A549 (cell line): ENCODE measurements around the gene ZNF560. TPM values are rescaled to one million over a fixed set of nuclear protein-coding genes. Genes with fewer than 3 reads are reported as not detected.
"Not testable (repeated sequence)": the region's sequence is repeated elsewhere in the genome, so short reads cannot be mapped to it uniquely, and the experiment has no call there.

Source experiments
- ATAC-seq, 2 experiments: fragments of 200-7000 bp in 1 of 2; fragments of >200 bp in 1 of 2; cut with Nextera tagmentation in 1 of 2; cut with Tn5 transposase in 1 of 2; 3 replicates each; pipeline versions ENCODE4 v1.8.0 to v1.9.1; 2018 to 2020; ENCODE audit warnings: mild to moderate bottlenecking in 1 of 2, moderate library complexity in 1 of 2
- CTCF ChIA-PET: fragments of 300-600 bp; sonication (Branson Sonifier 250); formaldehyde crosslinking; extraction: SDS; loops from one replicate; lab custom pipeline; 2021; ENCODE audit warnings: antibody characterized with exemption, inconsistent platforms; lab: Yijun Ruan, JAX
- POLR2A ChIA-PET: fragments of 350-600 bp; formaldehyde crosslinking; extraction: SDS; loops from one replicate; lab custom pipeline; 2021; ENCODE audit warnings: antibody characterized with exemption, inconsistent platforms; lab: Yijun Ruan, JAX
- DNase-seq, 2 experiments: peaks; one replicate each; pipeline versions ENCODE4 v3.0.0 to v3.0.0-alpha.2; 2011 to 2016; ENCODE audit warnings: low read depth in 1 of 2, low spot score in 1 of 2
- FAIRE-seq: peaks from 2 replicates; lab custom pipeline; 2011; peaks lifted over from hg19 to GRCh38; lab: Jason Lieb, UNC
- H3K27ac ChIP-seq, 2 experiments: fragments of >200 bp; sonication (Bioruptor Twin); formaldehyde crosslinking; 3 replicates each; pipeline ENCODE4 v1.5.1; 2016 to 2017
- H3K4me1 ChIP-seq: fragments of >200 bp; sonication (Bioruptor Twin); formaldehyde crosslinking; 3 replicates; pipeline ENCODE4 v1.6.1; 2016
- H3K4me2 ChIP-seq: fragments of >200 bp; sonication (Bioruptor Twin); formaldehyde crosslinking; 3 replicates; pipeline ENCODE4 v1.6.1; 2016
- H3K4me3 ChIP-seq: fragments of >200 bp; sonication (Bioruptor Twin); formaldehyde crosslinking; 3 replicates; pipeline ENCODE4 v1.5.1; 2016
- H3K9me3 ChIP-seq: fragments of >200 bp; sonication (Bioruptor Twin); formaldehyde crosslinking; 3 replicates; pipeline ENCODE4 v1.6.1; 2016
- HEYL ChIP-seq: fragments of 250-450 bp; sonication (Bioruptor Pico); IDR thresholded peaks from 2 replicates; pipeline ENCODE4 v1.8.0; 2021; ENCODE audit warnings: mild to moderate bottlenecking, moderate library complexity
- MAX ChIP-seq: IDR thresholded peaks from 2 replicates; pipeline ENCODE4 v1.6.1; 2012
- MYC ChIP-seq: IDR thresholded peaks from 2 replicates; pipeline ENCODE4 v1.6.1; 2012; ENCODE audit warnings: mild to moderate bottlenecking, inconsistent platforms, low read length, improper control_type of control experiment, borderline replicate concordance
- NPAS2 ChIP-seq: fragments of 250-450 bp; sonication (Bioruptor Pico); IDR thresholded peaks from 2 replicates; pipeline ENCODE4 v1.8.0; 2022; ENCODE audit warnings: mild to moderate bottlenecking, moderate library complexity, borderline replicate concordance
- POLR2A ChIP-seq: IDR thresholded peaks from 2 replicates; pipeline ENCODE4 v1.6.1; 2012; ENCODE audit warnings: mild to moderate bottlenecking, low read length
- POLR2AphosphoS2 ChIP-seq: conservative IDR thresholded peaks from 2 replicates; pipeline ENCODE4 v1.6.1; 2012; ENCODE audit warnings: low read length, improper control_type of control experiment, inconsistent platforms
- RNF2 ChIP-seq: fragments of 200-600 bp; sonication (generic); IDR thresholded peaks from 2 replicates; pipeline ENCODE4 v1.6.1; 2016; ENCODE audit warnings: low read depth, mild to moderate bottlenecking, antibody characterized with exemption, moderate library complexity, borderline replicate concordance
- WGBS: methylation state at CpG from one replicate; pipeline ENCODE4 v1.1.6; 2017; ENCODE audit errors: missing lambda C conversion rate; 5-methylcytosine and 5-hydroxymethylcytosine counted together
- polyA minus RNA-seq: library from RNA; depleted of rRNA, polyadenylated mRNA; stranded (reverse); fragments of >200 nt; gene quantifications from 2 replicates; pipeline ENCODE4 v1.2.3, GENCODE V29; 2011; rRNA and poly(A)+ RNA removed
- polyA plus RNA-seq, 4 experiments: library from polyadenylated mRNA; depleted of rRNA in 3 of 4; stranded (reverse); fragments of >200 nt; fragmentation: RNase III in 1 of 4; extraction: RNeasy Plus Mini Kit Qiagen cat#74134 plus additional on column Dnase treatment in 1 of 4; gene quantifications; 2 replicates in 3 of 4; 3 replicates in 1 of 4; pipeline ENCODE4 v1.2.3, GENCODE V29; 2011 to 2017
- TF ChIP-seq, protein P1 (sequence below): fragments of >200 bp; sonication (Bioruptor Twin); formaldehyde crosslinking; IDR thresholded peaks from 3 replicates; pipeline ENCODE4 v1.6.1; 2016
- TF ChIP-seq, protein P2 (sequence below): IDR thresholded peaks from 2 replicates; pipeline ENCODE4 v1.6.1; 2012; ENCODE audit warnings: low read depth, borderline replicate concordance

ZNF560 gene
- not detected in 2 replicates for polyA plus RNA-seq (2011; rRNA removed)
- not detected in 2 replicates for polyA plus RNA-seq (2012; cell fraction: cytosol; rRNA removed)
- polyA plus RNA-seq (2012; cell fraction: nucleus; rRNA removed), result not detected in 2 replicates
- polyA plus RNA-seq (2017; fragmentation: RNase III; extraction: RNeasy Plus Mini Kit Qiagen cat#74134 plus additional on column Dnase treatment), result not detected in 3 replicates
- not detected in 2 replicates for polyA minus RNA-seq

- no peak within 1 kb of the TSS for H3K27ac ChIP-seq
- no peak for TF ChIP-seq POLR2AphosphoS2
- TF ChIP-seq, all 56 proteins: peak for 0
Measured at GRCh38 chr19:9498183-9498902, at the start of gene ZNF560. Gene ZNF560 (minus strand): TSS chr19:9498616. CDS start chr19:9475313, 23,303 bp downstream.

DNA sequence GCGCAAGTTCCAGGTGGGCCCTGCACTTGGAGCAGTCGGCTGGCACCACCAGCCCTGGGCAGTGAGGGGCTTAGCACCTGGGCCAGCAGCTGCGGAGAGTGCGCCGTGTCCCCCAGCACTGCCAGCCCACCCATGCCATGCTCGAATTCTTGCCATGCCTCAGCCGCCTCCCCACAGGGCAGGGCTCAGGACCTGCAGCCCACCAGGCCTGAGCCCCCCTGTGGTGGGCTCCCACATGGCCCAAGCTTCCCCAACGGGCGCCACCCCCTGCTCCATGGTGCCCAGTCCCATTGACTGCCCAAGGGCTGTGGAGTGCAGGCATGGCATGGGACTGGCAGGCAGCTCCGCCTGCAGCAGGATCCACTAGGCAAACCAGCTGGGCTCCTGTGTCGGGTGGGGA is 49.5 kb upstream of the ZNF560 start:
- FAIRE-seq, result no peak
- ChIA-PET POLR2A (no interaction called here), CTCF (no interaction called here)
- 70% methylated on average over 6 of the region's 11 CpGs for WGBS
- H3K4me3 ChIP-seq, result no peak overlapping the region
- DNase-seq, result no peak
- H3K9me3 ChIP-seq, result 0 out of 3 replicates have a peak, but pooled peaks cover 6% of the 10 kb centered on the region
- no peak overlapping the region for H3K27ac ChIP-seq
- ATAC-seq, result no peak
- H3K4me2 ChIP-seq, result no peak overlapping the region
- no peaks in the 10 kb centered on the region for H3K4me1 ChIP-seq
- TF ChIP-seq, protein P1, sequence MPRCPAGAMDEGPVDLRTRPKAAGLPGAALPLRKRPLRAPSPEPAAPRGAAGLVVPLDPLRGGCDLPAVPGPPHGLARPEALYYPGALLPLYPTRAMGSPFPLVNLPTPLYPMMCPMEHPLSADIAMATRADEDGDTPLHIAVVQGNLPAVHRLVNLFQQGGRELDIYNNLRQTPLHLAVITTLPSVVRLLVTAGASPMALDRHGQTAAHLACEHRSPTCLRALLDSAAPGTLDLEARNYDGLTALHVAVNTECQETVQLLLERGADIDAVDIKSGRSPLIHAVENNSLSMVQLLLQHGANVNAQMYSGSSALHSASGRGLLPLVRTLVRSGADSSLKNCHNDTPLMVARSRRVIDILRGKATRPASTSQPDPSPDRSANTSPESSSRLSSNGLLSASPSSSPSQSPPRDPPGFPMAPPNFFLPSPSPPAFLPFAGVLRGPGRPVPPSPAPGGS, result no peak

More at GRCh38 chr19:9498183-9498902, at the start of gene ZNF560:
- no peaks in the 10 kb centered on the region for H3K4me1 ChIP-seq
- WGBS, result 56% methylated on average over 40 of the region's 44 CpGs
- ChIA-PET POLR2A (no interaction called here), CTCF (interaction anchor here (0.6 kb wide), 1 partner anchor 297 kb away, joined by 3 read pairs; no protein-coding TSS in a partner anchor)
- H3K9me3 ChIP-seq, result peaks cover 10% of the 10 kb centered on the region; the same call in 2 of the 3 replicates
- H3K4me2 ChIP-seq, result no peak within 1 kb of the TSS
- FAIRE-seq (no peak), ATAC-seq (no peak), DNase-seq (no peak)
- no peak within 1 kb of the TSS for H3K4me3 ChIP-seq

- H3K4me2 ChIP-seq, DNase-seq, POLR2A ChIA-PET, H3K27ac ChIP-seq, H3K4me1 ChIP-seq, FAIRE-seq, ATAC-seq, H3K4me3 ChIP-seq, CTCF ChIA-PET: not testable (repeated sequence)
- 42% methylated on average over 3 of the region's 12 CpGs for WGBS
- H3K9me3 ChIP-seq, result peaks cover 17% of the 10 kb centered on the region
Measured at GRCh38 chr19:9541281-9541680, 42.9 kb upstream of the ZNF560 start.

DNA sequence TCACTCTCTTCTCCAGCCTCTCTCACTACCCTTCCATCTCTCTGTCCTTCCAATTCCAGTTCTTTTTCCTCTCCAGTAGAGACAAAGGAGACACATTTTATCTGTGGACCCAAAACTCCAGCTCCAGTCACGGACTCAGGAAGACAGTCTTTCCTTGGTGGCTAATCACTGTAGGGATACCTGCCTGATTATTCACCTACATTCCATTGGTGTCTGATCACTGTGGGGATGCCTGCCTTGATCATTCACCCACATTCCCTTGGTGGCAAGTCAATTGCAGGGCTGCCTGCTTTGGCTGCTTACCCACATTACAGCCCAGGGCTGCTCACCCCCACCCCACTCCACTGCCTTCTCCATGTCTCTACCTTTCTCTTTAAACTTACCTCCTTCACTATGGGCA is 41.5 kb upstream of the ZNF560 start:
- FAIRE-seq, CTCF ChIA-PET, H3K4me1 ChIP-seq, DNase-seq, ATAC-seq, H3K4me3 ChIP-seq, POLR2A ChIA-PET, H3K4me2 ChIP-seq, H3K27ac ChIP-seq: not testable (repeated sequence)
- 35% methylated on average over 1 of the region's 1 CpG for WGBS
- H3K9me3 ChIP-seq, result peaks cover 25% of the 10 kb centered on the region

DNA sequence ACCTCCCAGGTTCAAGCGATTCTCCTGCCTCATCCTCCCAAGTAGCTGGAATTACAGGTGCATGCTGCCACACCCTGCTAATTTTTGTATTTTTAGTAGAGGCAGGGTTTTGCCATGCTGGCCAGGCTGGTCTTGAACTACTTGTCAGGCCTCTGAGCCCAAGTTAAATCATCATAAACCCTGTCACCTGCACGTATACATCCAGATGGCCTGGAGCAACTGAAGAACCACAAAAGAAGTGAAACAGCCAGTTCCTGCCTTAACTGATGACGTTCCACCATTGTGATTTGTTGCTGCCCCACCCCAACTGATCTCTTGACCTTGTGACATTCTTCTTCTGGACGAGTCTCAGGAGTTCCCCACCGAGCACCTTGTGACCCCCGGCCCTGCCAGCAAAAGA is 40.8 kb upstream of the ZNF560 start:
- H3K4me2 ChIP-seq, CTCF ChIA-PET, ATAC-seq, DNase-seq, H3K4me3 ChIP-seq, H3K27ac ChIP-seq, POLR2A ChIA-PET, H3K4me1 ChIP-seq, FAIRE-seq: not testable (repeated sequence)
- 52% methylated on average over 6 of the region's 6 CpGs for WGBS
- peaks cover 27% of the 10 kb centered on the region for H3K9me3 ChIP-seq

- POLR2A ChIA-PET, result no interaction called here
- DNase-seq (peak; percentile 20 to 82), ATAC-seq (peak; percentile 84 to 85), FAIRE-seq (no peak)
- Histone ChIP-seq H3K4me2 (peak within 1 kb of the TSS; percentile 51; the same call in 2 of the 3 replicates), H3K4me1 (no peaks in the 10 kb centered on the region), H3K4me3 (peak within 1 kb of the TSS; percentile 51), H3K27ac (peak within 1 kb of the TSS; percentile 60 to 76), H3K9me3 (peaks cover 29% of the 10 kb centered on the region)
- CTCF ChIA-PET, result no interaction called here
- TF ChIP-seq POLR2A, result no peak
- TF ChIP-seq HEYL (CRISPR knock-in tag), result no peak
- no peak for TF ChIP-seq RNF2
- TF ChIP-seq MYC, result no peak
- TF ChIP-seq NPAS2 (CRISPR knock-in tag), result no peak
- TF ChIP-seq, protein P2, sequence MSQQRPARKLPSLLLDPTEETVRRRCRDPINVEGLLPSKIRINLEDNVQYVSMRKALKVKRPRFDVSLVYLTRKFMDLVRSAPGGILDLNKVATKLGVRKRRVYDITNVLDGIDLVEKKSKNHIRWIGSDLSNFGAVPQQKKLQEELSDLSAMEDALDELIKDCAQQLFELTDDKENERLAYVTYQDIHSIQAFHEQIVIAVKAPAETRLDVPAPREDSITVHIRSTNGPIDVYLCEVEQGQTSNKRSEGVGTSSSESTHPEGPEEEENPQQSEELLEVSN, result no peak
- peak; percentile 40; the same call in 1 of the 2 replicates for TF ChIP-seq MAX
- 18% methylated on average over 41 of the region's 49 CpGs for WGBS
Measured at GRCh38 chr19:9538183-9539058, 40.0 kb upstream of the ZNF560 start, which contains the start of gene ZNF426. Gene ZNF426 (minus strand): TSS chr19:9538645. CDS start chr19:9536232, 2,413 bp downstream.
